ENCODE measurements around the gene ADARB1. TPM values are rescaled to one million over a fixed set of nuclear protein-coding genes. Genes with fewer than 3 reads are reported as not detected.

ADARB1 gene
- total RNA-seq, 1 experiment from 2014 or later = 15.8 TPM

- Histone ChIP-seq H3K4me1 (ENCODE audit: insufficient read depth, low read length) (no peaks in the 10 kb centered on the region), H3K27me3 (ENCODE audit: insufficient read depth, low read length) (no peaks in the 10 kb centered on the region), H4K5ac (ENCODE audit: insufficient read length, low read depth, low read length) (no peak overlapping the region), H3K27ac (ENCODE audit: insufficient read length, low read depth, low read length) (no peak overlapping the region), H4K20me1 (ENCODE audit: control insufficient read depth, insufficient read depth, insufficient read length) (no peaks in the 10 kb centered on the region), H2BK5ac (ENCODE audit: insufficient read length, low read length) (no peak overlapping the region), H2AK5ac (ENCODE audit: insufficient read length, low read length) (no peak overlapping the region), H3K23me2 (ENCODE audit: insufficient read length, low read depth, low read length, poor library complexity, severe bottlenecking) (no peaks in the 10 kb centered on the region), H3K4me2 (ENCODE audit: insufficient read depth, insufficient read length, low read length) (no peak overlapping the region), H3K4ac (ENCODE audit: low read depth, low read length) (no peak overlapping the region), H2AFZ (ENCODE audit: low read length) (no peak overlapping the region), H2BK20ac (ENCODE audit: low read depth, low read length, poor library complexity, severe bottlenecking) (no peak overlapping the region), H3K9ac (ENCODE audit: extremely low read depth, insufficient read length, low read length) (no peak overlapping the region), H3T11ph (ENCODE audit: low read length) (no peak overlapping the region), H2BK120ac (ENCODE audit: low read depth, low read length, poor library complexity, severe bottlenecking) (no peak overlapping the region), H3K56ac (ENCODE audit: insufficient read length, low read depth, low read length) (no peak overlapping the region), H2BK12ac (ENCODE audit: insufficient read length, low read depth, low read length) (no peak overlapping the region), H3K79me1 (ENCODE audit: insufficient read depth, low read depth, low read length, poor library complexity, severe bottlenecking) (no peaks in the 10 kb centered on the region), H4K91ac (ENCODE audit: insufficient read length, low read depth, low read length) (no peak overlapping the region), H4K8ac (replicated peaks; ENCODE audit: insufficient read length, low read depth, low read length) (no peak overlapping the region), H3K79me2 (ENCODE audit: insufficient read depth, low read length) (no peaks in the 10 kb centered on the region), H3K18ac (ENCODE audit: insufficient read length, low read depth, low read length) (no peak overlapping the region), H3K14ac (ENCODE audit: insufficient read depth, low read length) (no peak overlapping the region), H3K9me3 (ENCODE audit: control insufficient read depth, low read depth, low read length) (no peaks in the 10 kb centered on the region), H3K23ac (ENCODE audit: insufficient read length, low read depth, low read length) (no peak overlapping the region), H2BK15ac (ENCODE audit: low read depth, low read length) (no peak overlapping the region)
- Mint-ChIP-seq H3K4me3 (no peak overlapping the region), H3K27me3 (ENCODE audit: low read depth) (peaks cover 5% of the 10 kb centered on the region), H3K9me3 (no peaks in the 10 kb centered on the region; a peak in 1 of 5 replicates), H3K27ac (no peak overlapping the region), H3K4me1 (peaks cover 0 to 8% of the 10 kb centered on the region in 2 experiments; a peak in 1 of 4 replicates), H3K36me3 (ENCODE audit: insufficient read depth in 1 of 3, low read depth in 3 of 3) (peaks cover 0 to 7% (median 3%) of the 10 kb centered on the region in 3 experiments; a peak in 4 of 7 replicates)
- peak; percentile 48 for DNase-seq
- TF ChIP-seq CTCF (conservative IDR thresholded peaks at IDR 0.05) = no peak
- no CpG with 5 or more reads among the region's 40 CpGs for WGBS (ENCODE audit: extremely low coverage, insufficient read length, low lambda C conversion rate)
Observed at GRCh38 chr21:45257673-45258341, 183.4 kb downstream of the ADARB1 start.
